GM19193 (cell line): ENCODE data around the gene WDR64.

Source experiments
- POLR2A ChIP-seq: IDR thresholded peaks from 4 replicates; pipeline ENCODE4 v1.6.1; 2011; ENCODE audit not compliant: insufficient read depth, insufficient read length; ENCODE audit errors: extremely low read depth

Gene WDR64

DNA sequence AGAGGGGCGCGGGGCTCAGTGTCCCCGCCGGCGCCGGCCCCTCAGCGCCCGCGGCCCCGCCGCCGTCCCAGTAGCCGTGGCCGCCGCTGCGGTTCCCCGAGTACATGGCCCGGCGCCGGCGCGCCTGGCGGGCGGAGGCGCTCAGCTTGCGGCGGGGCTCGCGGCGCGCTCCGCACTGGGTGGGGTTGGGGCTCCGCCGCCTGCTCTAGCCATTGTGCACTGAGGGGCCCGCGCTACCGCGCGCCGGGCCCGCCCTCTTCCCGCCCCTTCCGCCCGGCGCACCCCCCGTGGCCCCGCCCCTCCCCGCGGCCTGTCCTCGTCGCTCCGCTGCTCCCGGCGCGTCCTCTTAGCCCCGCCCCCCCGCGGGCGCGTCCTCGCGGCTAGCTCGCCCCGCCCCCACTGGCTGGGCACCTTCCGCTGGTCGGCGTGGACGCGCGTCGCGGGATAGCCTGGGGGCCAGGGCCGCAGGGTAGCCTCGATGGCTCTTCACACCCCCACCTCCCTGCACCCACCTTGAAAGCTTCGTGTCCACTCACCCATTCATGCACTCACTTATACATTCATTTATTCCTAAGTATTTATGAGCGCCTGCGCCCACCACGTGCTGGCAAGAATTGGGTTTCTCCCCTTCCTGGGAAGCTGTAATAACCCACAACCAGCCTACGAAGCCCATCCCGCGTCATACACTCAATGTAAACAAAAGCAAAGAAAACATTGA, 11.8 kb upstream of the WDR64 start, which contains the start of the genes CHML and OPN3:
Gene CHML (minus strand): TSS at position 221 of the 718 bp plus-strand sequence. CDS start 4,603 bp downstream, outside the sequence.
Gene OPN3 (minus strand): TSS at position 221 of the 718 bp plus-strand sequence. CDS start 115 bp downstream, at position 106.
- TF ChIP-seq POLR2A, result peak; percentile 95

DNA sequence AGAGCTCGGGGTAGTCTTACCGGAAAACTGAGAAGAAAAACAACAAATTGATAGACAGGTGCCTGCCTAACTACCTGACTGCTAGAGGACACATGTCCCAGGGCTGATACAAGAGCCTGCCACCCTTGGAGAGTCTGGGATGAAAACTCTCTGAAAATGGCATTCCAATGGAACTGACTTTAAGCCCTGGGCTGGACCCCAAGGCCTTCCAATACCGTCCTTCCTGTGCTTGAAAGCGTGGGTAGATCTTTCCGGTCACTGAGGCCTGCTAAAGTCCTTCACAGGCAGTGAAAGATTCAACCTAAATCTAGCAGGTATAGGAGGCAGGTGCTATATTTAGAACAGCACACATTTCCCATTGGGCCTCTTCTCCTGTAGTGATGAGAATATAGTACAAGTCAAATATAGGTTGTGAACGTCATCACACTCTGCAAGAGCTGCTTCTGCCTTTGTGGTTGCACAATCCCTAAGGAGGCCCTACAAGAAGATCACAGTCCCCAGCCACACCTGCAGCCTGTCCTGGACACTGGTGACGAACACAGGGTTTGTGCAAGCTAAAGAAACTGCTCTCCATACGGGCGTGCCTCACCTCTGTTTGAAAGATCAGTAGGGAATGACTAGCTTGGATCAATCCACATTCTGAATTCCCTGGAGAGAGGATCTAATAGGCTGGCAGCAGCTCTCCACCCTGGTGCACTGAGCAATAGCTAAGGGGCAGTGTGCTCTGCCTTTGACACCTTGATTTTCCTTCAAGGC, 11.0 kb upstream of the WDR64 start:
- TF ChIP-seq POLR2A, result no peak

DNA sequence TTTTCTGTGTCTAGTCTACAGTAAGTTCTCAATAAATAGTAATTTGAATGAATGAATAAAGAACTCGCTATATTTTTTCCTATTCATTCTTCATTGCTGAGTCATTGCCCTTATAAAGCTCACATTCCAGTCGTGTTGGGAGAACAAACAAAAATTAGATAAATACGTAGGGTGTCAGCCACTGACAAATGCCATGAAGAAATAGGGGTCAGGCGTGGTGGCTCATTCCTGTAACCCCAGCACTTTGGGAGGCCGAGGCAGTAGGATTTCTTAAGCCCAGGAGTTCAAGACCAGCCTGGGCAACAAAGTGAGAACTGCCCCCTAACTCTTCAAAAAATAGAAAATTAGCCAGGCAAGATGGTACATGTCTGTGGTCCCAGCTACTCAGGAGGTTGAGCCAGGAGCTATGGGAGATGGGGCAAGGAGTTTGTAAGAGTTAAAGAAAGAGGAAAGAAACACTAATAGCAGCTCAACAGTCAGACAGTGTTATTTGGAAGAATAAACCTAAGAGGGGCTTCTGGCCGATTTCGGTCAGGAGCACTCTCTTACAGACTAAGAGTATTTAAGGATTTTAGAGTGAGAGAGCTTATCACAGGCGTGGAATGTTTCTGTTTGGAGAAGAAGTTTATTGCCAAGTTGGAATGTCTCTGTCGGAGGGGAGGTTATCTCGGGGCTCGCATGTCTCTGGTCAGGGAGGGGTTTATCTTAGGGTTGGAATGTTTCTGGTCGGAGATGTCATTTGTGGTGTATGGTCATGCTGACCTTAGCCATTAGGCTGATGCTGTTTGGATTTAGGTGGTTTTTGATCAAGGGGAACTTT, 10.1 kb upstream of the WDR64 start:
- TF ChIP-seq POLR2A, result no peak

DNA sequence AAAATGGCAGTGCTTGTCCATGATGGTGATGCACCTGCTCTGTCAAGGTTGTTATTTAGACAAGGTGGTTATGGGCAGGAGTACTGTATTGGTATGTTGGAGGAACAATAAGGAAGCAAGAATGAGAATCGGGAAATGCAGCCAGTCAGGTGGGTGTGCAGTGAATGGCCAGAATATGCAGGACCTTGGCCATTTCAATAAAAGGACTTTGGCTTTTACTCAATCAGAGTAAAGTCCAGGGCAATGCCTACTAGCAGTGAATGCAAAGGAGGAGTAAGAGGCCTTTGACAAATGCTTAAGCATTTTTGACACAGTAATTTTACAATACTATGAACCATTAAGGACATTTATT, 9.5 kb upstream of the WDR64 start:
- TF ChIP-seq POLR2A, result no peak

DNA sequence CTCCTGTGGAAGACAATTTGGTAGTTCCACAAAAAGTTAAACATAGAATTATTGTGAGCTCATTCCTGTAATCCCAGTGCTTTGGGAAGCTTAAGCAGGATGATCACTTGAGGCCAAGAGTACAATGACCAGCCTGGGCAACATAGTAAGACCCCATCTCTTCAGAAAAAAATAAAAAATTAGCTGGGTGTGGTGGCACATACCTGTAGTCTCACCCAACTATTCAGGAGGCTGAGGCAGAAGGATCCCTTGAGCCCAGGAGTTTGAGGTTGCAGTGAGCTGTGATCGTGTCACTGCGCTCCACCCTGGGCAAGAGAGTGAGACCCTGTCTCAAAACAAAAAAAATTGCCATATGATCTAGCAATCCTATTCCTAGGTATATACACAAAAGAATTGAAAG, 7.8 kb upstream of the WDR64 start:
- TF ChIP-seq POLR2A, result no peak

DNA sequence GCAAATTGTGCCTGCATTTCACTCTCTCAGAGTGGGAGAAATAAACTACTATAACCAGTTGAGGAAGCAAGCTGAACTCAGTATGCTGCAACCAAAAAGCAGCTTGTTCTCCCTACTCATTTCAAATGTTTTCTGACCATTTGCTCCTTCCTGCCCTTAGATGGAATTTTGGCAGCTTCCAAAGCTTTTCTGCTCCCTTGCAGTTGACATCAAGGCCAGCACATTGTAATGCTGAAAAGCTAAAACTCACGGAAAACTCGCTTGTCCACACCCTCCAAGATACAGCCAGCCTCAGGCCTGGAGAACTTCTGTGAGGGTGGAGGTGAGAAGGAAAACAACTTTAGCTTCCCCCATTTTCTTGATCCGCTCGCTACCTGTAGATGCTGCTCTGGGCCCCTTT, 6.9 kb upstream of the WDR64 start:
- TF ChIP-seq POLR2A, result no peak

DNA sequence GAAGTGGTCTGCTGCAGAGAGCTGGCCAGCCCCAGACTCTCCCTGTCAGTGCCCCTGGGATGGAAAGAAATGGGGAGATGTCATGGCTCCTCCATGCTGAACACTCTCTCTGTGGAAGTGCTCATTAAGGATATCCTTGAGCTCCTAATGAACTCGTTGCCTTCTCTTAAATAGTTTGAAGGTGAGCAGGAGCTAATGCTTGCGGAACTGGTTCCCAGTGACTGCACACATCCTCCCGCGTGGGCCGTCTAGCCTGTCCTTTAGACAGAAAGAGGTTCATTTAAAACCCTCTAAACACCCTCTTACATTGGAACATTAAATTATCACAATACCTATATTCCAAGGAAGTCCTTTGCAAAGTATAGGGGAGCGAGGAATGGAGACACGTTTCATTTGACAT, 5.9 kb upstream of the WDR64 start:
- TF ChIP-seq POLR2A, result no peak

DNA sequence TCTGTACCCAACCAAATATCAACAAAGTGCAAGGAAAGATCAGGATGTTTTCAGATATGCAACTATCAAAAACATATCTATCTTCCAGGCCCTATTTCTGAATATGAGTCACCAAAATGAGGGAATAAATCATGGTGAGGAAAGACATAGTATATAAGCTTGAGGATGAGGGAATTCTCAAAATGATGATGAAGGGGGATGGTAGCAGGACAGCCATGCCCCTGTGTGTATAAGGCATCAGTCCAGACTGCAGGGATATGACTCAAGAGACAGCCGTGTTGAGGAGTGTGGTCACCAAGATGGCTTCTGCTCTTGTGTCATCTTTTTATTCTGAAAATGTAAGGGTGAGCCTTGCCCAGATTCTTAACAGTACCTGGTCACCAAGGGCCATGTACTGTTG, 4.4 kb upstream of the WDR64 start:
- TF ChIP-seq POLR2A, result no peak

DNA sequence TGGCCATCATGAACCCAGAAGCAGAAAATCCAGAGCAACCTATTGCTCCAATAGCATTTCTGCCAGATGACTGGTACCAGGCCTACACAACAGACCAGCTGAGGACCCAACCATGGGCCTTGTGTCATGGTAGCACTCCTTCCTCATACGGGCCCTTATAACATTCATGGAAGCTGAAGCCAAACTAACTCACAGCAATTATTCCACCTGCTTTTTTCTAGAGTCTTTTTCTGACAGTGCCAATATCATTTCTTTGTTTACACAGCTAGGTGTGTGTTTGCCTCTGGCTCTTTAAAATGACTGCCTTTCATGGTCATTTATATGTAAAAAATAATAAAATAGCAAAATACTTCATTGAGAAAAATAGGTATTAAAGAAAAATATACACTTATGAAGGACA, 3.9 kb upstream of the WDR64 start:
- TF ChIP-seq POLR2A, result no peak

DNA sequence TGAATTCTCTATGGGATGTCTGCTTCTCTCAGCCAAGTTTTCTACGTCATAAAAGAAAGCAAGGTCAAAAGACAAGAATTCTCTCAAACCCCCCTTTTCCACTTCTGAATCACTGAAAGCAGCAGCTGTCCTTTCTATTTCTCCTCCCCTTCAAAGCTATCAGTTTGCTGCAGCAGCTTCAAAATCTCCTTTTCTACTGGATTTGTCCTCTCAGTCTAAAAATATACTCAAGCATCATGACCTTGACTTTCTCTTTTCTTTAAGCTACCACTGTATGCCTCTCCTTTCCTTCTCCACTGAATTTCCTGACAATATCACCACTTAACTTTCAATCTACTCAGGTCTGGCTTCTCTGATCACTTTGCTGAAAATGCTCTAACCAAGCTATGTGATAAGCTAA, 1.9 kb downstream of the WDR64 start:
- no peak for TF ChIP-seq POLR2A

DNA sequence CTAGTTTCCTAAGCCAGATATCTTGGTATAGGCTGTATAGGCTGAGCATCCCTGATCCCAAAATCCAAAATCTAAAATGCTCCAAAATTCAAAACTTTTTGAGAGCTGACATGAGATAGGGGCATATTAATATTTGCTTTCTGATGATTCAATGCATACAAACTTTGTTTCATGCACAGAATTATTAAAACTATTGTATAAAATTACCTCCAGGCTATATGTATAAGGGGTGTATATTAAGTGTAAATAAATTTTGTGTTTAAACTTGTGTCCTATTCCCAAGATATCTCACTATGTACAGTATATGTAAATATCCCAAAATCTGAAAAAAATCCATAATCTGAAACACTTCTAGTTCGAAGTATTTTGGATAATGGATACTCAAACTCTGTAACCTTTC, 2.6 kb downstream of the WDR64 start:
- no peak for TF ChIP-seq POLR2A

DNA sequence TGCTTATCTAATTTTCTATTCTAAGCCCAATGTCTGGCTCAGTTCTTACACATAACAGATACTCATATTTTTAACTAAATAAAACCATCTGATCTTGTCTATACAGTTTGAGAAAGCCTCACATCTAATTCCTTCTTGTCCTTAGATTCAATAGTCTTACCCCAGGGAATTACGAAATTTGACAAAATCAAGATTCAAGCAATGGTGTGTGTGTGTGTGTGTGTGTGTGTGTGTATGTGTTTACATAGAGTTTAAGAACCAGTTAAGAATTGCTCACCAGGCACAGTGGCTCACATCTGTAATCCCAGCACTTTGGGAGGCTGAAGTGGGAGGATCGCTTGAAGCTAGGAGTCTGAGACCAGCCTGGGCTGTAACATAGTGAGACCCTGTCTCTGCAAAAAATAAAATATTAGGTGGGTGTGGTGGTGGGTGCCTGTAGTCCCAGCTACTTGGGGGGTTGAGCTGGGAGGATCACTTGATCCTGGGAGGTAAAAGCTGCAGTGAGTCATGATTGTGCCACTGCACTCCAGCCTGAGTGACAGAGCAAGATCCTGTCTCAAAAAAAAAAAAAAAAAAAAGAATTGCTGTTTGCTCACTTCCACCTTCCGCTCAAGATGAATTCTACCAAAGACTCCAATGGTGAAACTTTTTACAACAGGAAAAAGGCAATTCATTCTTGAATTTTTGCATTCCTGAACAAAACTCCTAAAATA, 6.2 kb downstream of the WDR64 start:
- no peak for TF ChIP-seq POLR2A

DNA sequence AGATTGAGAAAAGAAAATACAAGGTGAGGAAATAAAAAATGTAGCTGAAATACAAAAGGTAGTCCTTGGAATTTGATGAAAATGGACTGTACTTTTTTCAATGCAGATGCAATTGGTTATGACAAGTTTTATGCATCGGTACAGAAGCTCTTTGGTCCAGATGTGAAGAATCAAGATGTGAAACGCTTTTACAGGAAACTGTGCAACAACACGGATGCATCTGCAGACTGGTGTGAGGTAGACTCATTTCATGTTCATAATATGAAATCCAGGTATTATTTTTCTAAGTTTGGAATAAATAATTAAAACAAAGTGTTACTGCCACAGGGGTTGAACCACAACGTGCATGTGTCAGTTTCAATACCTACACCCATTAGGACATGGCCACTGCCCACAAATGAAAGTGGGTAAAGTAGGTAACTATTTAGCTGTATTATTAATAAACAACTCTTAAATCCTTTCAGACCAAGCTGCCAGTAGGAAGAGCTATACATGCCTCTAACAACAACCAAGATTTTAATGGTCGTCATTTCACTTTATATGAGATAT, 8.4 kb downstream of the WDR64 start:
- no peak for TF ChIP-seq POLR2A

DNA sequence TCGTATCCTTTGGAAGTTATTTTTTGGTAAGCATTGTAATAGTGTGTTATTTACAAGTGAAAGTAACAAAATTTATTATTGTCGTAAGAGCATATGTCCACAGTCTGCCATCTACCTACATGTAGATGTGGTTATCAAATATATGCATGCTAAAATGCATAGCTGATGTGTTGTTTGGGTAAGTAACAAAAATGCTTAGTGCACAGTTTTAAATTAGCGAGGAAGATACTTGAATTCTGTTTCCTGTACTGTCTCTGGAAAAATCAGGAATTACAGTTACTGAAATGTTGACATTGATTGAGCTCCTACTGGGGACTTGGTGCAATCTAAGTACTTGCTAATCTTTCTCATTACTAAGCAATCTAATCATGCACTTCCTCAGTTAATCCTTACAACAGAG, 14.3 kb downstream of the WDR64 start:
- no peak for TF ChIP-seq POLR2A

DNA sequence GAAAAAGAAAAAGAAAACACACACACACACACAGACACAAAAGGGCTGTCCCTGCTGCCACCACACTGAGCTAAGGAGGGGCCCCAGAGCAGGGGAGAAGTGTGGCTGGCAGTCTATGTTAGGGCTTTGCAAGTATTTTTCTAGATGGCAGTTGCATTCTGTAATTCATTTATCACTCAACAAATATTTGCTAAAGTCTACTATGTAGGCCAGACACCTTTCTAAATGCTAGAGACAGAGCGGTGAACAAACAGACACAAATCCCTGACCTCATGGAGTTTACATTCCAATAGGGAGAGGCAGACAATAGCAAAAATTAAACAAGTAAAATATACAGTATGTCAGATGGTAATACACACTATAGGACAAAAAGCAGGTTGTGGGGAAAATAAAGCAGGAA, 20.2 kb downstream of the WDR64 start:
- no peak for TF ChIP-seq POLR2A

DNA sequence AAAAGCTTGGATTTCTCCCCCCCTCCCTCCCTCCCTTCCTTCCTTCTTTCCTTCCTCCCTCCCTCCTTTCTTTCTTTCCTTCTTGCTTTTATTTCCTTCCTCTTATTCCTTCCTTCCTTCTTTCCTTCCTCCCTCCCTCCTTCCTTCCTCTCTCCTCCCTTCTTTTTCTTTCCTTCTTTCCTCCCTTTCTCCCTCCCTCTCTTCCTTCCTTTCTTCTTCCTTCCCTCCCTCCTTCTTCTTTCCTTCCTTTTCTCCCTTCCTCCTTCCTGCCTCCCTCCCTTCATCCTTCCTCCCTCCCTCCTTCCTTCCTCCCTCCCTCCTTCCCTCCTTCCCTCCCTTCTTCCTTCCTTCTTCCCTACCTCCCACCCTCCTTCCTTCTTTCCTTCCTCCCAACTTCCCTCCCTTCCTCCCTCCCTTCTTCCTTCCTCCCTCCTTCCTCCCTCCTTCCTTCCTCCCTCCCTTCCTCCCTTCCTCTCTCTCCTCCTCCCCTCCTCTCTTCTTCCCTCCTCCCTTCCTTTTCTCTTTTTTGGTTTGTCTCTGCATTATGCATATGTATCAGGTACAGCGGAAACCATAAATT, 22.8 kb downstream of the WDR64 start:
- TF ChIP-seq POLR2A, result no peak
